Measurements from ENCODE around the gene XRN2.

Gene XRN2

GRCh38 chr20:21301940-21302663, 1.0 kb upstream of the XRN2 start:
- no peak for DNase-seq

GRCh38 chr20:21302664-21303060, 469 bp upstream of the XRN2 start:
- DNase-seq = no peak

- peak; percentile 63 to 87 for DNase-seq
These were observed 898 bp downstream of the XRN2 start for GRCh38 chr20:21303872-21304586.

GRCh38 chr20:21308340-21308739, 5.2 kb downstream of the XRN2 start:
- DNase-seq = no peak

- DNase-seq = no peak
These were observed 6.7 kb downstream of the XRN2 start for GRCh38 chr20:21309678-21310467.

GRCh38 chr20:21312813-21313474, 9.8 kb downstream of the XRN2 start:
- DNase-seq = peak in 1 of 2 donors; percentile 7

GRCh38 chr20:21315138-21315537, 12.0 kb downstream of the XRN2 start:
- peak; percentile 89 to 93 for DNase-seq

GRCh38 chr20:21322083-21322710, 19.1 kb downstream of the XRN2 start:
- no peak for DNase-seq

- DNase-seq = no peak
These were observed 19.8 kb downstream of the XRN2 start for GRCh38 chr20:21322921-21323331.

GRCh38 chr20:21323640-21324039, 20.5 kb downstream of the XRN2 start:
- DNase-seq = peak in 1 of 2 donors; percentile 25

GRCh38 chr20:21324126-21324525, 21.0 kb downstream of the XRN2 start:
- DNase-seq = no peak

GRCh38 chr20:21325296-21325695, 22.2 kb downstream of the XRN2 start:
- peak; percentile 64 to 72 for DNase-seq

- DNase-seq = no peak
These were observed 23.6 kb downstream of the XRN2 start for GRCh38 chr20:21326700-21327099.

- no peak for DNase-seq
These were observed 33.5 kb downstream of the XRN2 start for GRCh38 chr20:21336455-21337151.

GRCh38 chr20:21338291-21338690, 35.2 kb downstream of the XRN2 start:
- DNase-seq = no peak

- DNase-seq = peak; percentile 5 to 29
These were observed 36.4 kb downstream of the XRN2 start for GRCh38 chr20:21339499-21339898.

- no peak for DNase-seq
These were observed 38.0 kb downstream of the XRN2 start for GRCh38 chr20:21340991-21341697.

GRCh38 chr20:21342656-21343345, 39.7 kb downstream of the XRN2 start:
- no peak for DNase-seq

- no peak for DNase-seq
These were observed 41.2 kb downstream of the XRN2 start for GRCh38 chr20:21344206-21344900.

- DNase-seq = no peak
These were observed 41.8 kb downstream of the XRN2 start for GRCh38 chr20:21344961-21345360.
